Measurements from ENCODE around the gene POLR3E. TPM values are rescaled to one million over a fixed set of nuclear protein-coding genes. Genes with fewer than 3 reads are reported as not detected.

POLR3E gene, protein sequence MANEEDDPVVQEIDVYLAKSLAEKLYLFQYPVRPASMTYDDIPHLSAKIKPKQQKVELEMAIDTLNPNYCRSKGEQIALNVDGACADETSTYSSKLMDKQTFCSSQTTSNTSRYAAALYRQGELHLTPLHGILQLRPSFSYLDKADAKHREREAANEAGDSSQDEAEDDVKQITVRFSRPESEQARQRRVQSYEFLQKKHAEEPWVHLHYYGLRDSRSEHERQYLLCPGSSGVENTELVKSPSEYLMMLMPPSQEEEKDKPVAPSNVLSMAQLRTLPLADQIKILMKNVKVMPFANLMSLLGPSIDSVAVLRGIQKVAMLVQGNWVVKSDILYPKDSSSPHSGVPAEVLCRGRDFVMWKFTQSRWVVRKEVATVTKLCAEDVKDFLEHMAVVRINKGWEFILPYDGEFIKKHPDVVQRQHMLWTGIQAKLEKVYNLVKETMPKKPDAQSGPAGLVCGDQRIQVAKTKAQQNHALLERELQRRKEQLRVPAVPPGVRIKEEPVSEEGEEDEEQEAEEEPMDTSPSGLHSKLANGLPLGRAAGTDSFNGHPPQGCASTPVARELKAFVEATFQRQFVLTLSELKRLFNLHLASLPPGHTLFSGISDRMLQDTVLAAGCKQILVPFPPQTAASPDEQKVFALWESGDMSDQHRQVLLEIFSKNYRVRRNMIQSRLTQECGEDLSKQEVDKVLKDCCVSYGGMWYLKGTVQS
- total RNA-seq: 69.4 and 150 TPM in 2 replicates

GRCh38 chr16:22297114-22297870, at the start of gene POLR3E:
POLR3E (plus strand) TSS chr16:22297409; CDS start chr16:22302969, 5,560 bp downstream.

DNA sequence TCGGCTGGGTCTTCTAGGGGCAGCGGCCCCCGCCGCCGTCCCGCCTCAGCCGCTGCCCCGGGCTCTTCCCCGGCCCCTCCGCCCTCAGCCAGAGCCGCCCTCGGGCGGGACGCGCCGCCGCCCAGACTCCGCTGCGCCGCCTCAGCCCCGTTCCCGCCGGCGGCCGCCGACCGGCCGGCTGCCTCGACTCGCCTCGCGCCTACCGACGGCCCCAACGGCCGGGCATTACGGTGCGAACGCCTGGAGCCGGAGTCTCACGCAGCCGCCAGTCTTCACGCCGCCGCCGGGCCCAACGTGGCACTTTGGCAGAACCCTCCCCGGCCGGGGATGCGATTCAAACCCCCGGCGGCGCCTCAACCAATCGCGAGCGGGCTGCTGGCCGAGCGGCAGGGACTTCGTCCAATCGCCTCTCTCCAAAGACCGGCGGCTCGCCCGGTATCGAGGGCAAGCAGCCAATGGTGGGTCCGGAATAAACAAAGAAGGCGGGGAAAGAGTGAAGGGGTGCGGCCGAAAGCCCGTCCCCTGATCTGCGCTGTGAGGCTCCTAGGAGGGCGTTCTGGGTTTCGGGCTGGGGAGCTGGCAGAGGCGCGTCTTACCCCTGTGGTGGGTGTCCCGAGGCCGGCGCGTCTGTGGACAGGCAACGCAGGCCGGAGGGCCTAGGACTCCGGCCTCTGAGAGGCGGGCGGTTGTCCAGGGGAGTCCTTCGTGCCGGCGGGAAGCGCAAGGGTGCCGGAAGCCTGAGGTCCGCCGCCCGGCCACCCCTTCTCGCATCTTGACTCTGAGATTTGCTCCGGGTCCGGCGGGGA, 77.3 kb downstream of the POLR3E start, which contains the start of gene CDR2:
CDR2 (minus strand) TSS at position 309 of the 806 bp plus-strand sequence. CDS start 310 bp downstream, outside the sequence.

Other genes starting within 250 kb of the POLR3E start
- gene VWA3A, start 204.9 kb upstream of the POLR3E start, total RNA-seq: not detected in 2 replicates
- not detected in 2 replicates for gene SDR42E2, start 134.9 kb upstream of the POLR3E start, total RNA-seq
- gene EEF2K, start 91.1 kb upstream of the POLR3E start, total RNA-seq: 7.9 and 15.7 TPM in 2 replicates
- 24.4 and 26.7 TPM in 2 replicates for gene CDR2, start 77.2 kb downstream of the POLR3E start, total RNA-seq
- gene NPIPB5, start 213.5 kb downstream of the POLR3E start, total RNA-seq: 42.7 and 133 TPM in 2 replicates

Data from nasal cavity respiratory epithelium epithelial cell of viscerocranial mucosa (primary cell).